Panc1 (cell line): Measurements from ENCODE around the gene KRT13.

Experiments
- CTCF ChIP-seq: fragments of 450-650 bp; IDR thresholded peaks from 2 replicates; pipeline ENCODE4 v1.5.1; 2017; ENCODE audit warnings: mild to moderate bottlenecking
- POLR2AphosphoS5 ChIP-seq: IDR thresholded peaks from 2 replicates; pipeline ENCODE4 v1.6.1; 2012; ENCODE audit warnings: mild to moderate bottlenecking, low read depth, low read length, moderate library complexity
- SIN3A ChIP-seq: IDR thresholded peaks from 2 replicates; pipeline ENCODE4 v1.6.1; 2012; ENCODE audit warnings: low read depth, mild to moderate bottlenecking, low read length, moderate library complexity, borderline replicate concordance; ENCODE audit not compliant: insufficient read depth
- TF ChIP-seq, protein P1 (sequence below), 2 experiments: IDR thresholded peaks; 2 replicates each; pipeline ENCODE4 v1.6.1; 2011 to 2012; ENCODE audit warnings: low read depth in 2 of 2, control low read depth in 1 of 2, low read length in 1 of 2, mild to moderate bottlenecking in 1 of 2, moderate library complexity in 1 of 2; ENCODE audit not compliant: insufficient read depth in 1 of 2

DNA sequence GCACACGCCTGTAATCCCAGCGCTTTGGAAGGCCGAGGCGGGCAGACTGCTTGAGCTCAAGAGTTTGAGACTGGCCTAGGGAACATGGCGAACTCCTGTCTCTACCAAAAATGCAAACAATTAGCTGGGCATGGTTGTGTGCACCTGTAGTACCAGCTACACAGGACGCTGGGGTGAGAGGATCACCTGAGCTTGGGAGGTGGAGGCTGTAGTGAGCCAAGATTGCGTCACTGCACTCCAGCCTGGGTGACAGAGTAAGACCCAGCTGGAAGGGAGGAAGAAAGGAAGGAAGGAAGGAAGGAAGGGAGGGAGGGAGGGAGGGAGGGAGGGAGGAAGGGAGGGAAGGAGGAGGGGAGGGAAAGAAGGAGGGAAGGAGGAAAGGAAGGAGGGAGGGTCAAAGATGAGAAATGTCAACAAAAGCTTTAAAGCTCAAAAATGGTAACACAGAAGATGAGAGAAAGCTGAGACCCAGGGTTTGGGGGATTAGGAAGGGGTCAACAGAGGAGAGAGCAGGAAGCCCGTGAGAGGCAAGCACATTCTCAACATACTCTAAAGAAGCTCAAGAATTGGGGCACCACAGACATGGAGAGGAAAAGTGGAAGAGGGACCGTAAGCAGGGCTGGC, 27.6 kb upstream of the KRT13 start:
- TF ChIP-seq, protein P1, sequence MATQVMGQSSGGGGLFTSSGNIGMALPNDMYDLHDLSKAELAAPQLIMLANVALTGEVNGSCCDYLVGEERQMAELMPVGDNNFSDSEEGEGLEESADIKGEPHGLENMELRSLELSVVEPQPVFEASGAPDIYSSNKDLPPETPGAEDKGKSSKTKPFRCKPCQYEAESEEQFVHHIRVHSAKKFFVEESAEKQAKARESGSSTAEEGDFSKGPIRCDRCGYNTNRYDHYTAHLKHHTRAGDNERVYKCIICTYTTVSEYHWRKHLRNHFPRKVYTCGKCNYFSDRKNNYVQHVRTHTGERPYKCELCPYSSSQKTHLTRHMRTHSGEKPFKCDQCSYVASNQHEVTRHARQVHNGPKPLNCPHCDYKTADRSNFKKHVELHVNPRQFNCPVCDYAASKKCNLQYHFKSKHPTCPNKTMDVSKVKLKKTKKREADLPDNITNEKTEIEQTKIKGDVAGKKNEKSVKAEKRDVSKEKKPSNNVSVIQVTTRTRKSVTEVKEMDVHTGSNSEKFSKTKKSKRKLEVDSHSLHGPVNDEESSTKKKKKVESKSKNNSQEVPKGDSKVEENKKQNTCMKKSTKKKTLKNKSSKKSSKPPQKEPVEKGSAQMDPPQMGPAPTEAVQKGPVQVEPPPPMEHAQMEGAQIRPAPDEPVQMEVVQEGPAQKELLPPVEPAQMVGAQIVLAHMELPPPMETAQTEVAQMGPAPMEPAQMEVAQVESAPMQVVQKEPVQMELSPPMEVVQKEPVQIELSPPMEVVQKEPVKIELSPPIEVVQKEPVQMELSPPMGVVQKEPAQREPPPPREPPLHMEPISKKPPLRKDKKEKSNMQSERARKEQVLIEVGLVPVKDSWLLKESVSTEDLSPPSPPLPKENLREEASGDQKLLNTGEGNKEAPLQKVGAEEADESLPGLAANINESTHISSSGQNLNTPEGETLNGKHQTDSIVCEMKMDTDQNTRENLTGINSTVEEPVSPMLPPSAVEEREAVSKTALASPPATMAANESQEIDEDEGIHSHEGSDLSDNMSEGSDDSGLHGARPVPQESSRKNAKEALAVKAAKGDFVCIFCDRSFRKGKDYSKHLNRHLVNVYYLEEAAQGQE (IDR thresholded peaks at IDR 0.05; ENCODE audit: insufficient read depth in 1 of 2, low read depth in 2 of 2, low read length in 1 of 2): no peak
- TF ChIP-seq CTCF (no peak), POLR2AphosphoS5 (no peak), SIN3A (no peak)
